Activated CD4-positive, alpha-beta T cell treated with anti-CD3 and anti-CD28 coated beads for 24 hours (primary cell): ENCODE data around the gene CMPK2.

Experiments
- DNase-seq, 2 donors: peaks; one replicate each; pipeline ENCODE4 v3.0.0-alpha.2; 2020; ENCODE audit warnings: low read depth in 2 of 2

CMPK2 gene

DNA sequence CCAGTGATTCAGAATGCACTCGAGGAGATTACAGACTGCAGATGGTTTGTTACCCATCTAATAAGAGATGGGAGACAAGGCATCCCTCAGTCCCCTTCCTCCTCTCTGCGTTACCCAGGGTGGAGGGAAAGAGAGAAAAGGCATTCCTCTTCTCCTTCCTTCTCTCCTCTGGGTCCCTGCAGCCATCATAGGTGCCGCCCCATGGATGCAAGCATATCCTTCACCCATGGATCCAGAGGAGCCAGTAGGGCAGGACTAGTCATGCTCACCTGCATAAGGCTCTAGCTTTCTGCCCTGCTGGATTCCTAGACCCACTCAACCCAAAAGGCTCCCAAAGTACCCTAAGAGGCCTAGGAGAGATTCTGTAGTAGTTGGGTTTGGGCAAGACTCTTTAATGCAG lies 20.4 kb downstream of the CMPK2 start:
- DNase-seq, result no peak

DNA sequence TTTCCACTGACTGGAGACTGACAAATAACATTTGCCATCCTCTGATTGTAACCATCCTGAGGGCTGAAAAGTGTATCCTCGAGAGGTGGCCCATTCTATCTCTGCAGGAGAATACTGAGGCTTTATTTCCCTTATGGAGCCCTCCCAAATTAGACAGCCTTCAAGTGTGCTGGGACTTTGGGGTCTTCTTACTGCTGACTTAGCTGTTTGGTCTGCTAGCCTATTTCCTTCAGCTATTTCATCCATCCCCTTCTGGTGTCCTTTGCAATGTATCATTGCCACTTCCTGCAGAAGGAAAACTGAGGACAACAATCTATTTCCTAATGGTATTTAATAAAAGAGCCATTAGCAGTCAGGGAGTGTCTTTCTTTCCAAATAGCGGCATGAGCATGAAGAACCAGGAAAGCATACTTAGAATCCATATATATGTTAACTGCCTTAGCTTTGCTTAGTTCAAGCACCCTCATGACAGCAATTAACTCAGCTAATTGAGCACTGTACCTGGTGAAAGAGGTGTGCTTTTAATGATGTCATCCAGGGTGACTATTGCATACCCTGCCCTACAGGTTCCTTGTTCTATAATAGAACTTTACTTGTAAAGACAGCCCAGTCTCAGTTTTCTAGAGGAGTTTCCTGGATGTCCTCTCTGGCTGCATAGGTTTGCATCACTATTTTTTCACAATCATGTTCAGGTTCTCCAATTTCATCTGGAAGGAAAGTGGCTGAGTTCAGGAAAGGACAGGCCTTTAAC lies 24.0 kb downstream of the CMPK2 start:
- DNase-seq, result no peak

DNA sequence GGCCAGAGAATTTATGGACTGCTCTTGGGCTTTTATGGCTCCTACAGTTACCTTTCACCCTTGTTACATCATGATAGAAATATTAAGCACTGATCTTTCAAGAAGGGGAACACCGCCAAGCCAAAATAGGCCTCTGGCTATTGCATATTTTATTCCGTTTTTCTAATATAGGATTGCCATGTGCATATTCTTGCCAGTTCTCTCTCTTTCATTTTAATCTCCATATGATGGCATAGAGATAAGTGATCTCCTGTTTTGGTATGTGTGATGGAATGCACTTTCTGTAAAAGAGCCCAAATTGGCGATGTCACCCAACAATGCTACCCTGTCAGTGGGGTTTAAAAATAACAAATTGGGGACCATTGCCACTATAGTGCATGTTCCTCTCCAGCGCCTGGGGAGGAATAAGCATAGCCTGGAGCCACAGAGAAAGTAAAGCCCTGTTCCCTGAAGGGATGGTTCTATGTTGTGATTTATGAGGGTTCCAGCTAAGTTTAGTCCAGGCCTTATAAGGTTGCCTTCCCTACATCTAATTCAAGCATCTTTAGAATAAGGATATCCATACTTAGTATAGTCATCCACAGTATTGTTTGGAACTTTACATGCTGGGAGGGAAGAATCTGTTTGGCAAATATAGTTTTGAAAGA lies 26.9 kb downstream of the CMPK2 start:
- no peak for DNase-seq

DNA sequence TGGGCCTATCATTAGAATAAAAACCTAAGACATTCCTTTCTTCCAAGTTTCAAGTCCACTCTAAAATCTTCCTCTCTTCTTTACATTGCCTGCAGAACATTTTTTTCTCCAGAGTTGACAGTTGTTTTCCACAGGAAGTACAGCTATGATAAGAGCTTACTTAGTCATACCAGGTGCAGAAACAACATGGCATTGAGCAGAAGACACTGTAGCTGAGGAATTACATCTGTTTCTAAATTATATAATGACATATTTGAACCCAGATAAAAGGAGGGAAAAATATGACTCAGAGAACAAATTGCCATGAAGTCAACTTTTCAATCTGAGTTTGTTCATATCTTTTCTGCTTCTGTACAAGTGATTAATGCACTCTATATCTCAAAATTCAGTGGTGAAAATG lies 30.2 kb downstream of the CMPK2 start:
- DNase-seq, result no peak

DNA sequence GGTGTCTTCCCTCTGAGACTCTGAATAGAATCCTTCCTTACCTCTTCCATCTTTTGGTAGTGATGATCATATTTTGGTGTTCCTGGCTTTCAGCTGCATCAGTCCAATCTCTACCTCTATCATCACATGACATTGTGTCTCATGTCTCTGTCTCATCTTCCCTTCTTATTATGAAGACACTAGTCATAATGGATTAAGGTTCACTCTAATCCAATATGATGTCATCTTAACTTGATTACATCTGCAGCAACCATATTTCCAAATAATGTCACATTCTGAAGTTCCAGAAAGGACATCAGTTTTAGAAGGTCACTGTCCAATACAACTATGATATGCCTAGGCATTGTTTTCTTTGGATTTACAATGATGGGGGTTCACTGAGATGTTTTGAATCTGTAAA lies 31.5 kb downstream of the CMPK2 start:
- DNase-seq, result no peak

DNA sequence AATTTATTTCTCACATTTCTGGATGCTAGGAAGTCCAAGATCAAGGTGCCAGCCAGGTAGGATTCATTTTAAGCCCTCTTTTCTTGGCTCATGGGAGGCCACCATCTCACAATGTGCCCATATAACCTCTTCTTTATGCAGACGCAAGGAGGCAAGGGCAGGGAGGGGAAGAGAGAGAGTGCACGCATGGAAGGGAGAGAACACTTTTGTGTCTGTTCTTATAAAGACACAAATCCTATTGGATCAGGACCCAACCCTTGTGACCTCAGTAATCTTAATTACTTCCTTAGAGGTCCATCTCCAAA lies 32.5 kb downstream of the CMPK2 start:
- DNase-seq, result no peak

DNA sequence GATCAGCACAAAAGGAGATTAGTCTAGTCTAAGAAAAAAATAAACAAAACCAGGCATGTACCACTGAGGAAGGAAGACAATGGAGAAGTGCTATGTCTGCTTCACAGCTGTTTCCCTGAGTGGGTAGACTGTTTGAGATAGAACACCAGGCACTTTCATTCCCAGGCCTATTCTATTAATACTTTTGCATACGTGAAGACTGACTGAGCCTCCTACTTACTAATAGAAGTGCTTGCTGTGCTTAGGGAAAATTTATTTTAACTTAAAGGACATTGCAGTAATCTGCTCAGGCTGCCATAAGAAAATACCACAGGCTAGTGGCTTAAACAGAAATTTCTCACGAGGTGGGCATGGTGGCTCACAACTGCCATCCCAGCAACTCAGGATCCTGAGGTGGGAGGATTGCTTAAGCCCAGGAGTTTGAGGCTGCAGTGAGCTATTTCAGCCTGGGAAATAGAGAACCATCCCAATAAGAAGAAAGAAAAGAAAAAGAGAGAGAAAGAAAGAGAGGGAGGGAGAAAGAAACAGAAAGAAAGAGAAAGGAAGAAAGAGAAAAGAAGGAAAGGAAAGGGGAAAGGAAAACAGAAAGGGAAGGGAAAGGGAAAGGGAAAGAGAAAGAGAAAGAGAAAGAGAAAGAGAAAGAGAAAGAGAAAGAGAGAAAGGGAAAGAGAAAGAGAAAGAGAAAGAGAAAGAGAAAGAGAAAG lies 33.0 kb downstream of the CMPK2 start:
- no peak for DNase-seq

DNA sequence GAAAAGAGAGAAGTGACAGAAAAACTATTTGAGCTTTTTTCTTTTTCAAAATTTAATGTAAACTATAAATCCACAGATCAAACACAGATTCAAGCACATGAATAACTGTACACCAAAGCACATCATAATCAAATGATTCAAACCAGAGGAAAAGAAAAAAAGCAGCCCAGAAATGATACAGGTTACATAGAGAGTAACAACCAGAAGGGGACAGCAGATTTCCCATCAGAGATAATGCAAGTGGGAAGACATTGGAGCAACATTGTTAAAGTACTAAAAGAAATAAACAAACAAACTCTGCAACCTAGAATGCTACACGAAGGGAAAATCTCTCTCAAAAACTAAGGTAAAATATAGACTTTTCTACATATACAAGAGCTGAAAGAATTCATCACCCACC lies 34.5 kb downstream of the CMPK2 start:
- DNase-seq, result no peak

DNA sequence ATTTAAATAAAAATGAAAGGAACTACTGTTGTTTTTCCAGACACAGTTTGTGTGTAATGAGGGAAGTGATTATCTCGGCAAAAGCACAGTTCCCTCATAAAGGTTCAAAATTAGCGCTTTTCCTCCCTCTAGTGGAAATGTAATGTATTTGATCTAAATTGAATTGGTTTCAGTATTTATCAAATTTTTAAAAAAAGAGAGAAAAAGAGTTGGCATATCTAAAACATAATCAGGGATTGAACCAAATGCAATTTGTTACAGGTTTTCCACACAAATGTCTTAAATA lies 37.5 kb downstream of the CMPK2 start:
- DNase-seq, result no peak

DNA sequence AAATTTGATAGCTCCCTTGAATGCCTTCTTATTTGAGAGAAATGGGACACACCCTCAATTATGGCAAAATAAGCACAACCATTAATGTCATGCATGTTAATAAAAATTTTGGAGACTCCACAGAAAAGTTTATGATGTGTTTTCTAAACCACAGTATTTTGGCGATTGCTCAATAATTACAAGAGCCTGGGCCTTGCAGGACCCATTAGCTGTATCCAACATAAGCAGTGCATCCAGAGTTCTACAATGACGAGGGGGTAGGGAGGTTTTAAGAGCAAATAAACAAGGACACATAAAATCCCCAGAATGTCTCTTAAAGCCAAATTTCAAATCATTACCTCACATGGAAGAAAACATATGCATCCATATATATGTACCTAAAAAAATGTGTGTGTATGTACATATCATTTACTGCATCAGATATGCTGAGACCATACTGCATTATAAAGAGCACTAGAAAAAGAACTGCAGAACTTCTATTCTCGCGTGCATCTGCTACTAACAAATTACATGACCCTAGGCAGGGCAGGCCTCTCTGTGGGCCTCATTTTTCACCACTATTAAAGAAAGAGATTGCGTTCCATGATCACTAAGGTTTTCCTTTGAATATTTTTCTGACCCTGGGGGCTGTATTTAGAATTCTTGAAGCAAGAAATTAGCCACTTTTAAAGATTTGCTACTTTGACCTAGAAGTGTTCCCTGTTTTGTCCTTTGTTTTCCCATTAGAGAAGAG lies 38.0 kb downstream of the CMPK2 start:
- DNase-seq, result no peak

DNA sequence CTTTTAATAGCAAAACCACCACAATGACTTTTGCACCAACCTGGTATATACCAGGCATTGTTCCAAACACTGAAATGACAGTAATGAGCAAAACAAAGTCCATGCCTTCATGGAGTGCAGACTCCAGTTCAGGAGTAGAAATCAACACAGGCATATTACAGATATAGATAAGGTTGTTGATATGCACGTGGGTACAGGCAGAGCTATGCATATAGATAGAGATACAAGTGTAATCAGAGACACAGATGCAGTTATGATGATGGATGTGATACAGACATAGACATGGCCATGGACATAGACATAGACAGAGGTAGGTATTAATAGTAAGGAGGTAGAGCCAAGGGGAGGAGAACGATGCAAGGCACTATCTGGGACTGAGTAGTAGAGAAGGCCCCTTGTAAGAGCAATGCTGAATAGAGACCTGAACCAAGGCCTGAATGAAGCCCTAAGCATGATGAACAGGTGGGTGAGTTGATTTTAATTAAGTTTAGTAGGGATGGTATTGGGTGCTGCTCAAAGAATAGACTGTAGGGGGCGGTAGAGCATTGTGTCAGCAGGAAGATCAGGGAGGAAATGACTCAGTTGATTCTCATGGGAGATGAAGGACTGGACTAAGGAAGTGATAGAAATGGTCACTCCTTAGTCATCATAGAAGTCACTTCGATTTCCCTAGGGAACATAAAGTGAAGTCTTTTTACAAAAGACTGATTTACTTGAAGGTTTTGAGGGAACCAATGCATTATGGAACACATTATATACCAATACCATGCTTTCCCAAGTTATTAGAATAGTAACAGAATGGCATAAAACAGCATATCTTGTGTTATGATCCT lies 39.4 kb downstream of the CMPK2 start:
- peak; percentile 45 to 47 for DNase-seq

DNA sequence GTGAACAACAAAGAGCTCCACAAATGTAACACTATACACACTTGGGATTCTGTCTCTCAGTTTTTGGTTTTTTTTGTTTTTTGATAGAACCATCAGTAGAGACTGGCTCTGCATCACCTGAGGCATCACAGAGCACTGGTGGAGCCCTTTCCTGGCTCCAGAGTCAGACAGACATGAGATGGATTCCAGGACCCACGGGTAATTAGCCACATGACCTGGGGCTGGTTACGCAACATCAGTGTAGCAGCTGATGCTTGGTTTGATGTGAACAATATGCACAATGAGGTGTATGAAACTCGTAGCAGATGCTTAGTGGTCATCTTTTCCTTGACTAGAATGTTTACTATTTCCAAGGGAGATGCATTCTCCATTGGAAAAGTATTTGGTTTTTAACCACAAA lies 40.7 kb downstream of the CMPK2 start:
- no peak for DNase-seq

DNA sequence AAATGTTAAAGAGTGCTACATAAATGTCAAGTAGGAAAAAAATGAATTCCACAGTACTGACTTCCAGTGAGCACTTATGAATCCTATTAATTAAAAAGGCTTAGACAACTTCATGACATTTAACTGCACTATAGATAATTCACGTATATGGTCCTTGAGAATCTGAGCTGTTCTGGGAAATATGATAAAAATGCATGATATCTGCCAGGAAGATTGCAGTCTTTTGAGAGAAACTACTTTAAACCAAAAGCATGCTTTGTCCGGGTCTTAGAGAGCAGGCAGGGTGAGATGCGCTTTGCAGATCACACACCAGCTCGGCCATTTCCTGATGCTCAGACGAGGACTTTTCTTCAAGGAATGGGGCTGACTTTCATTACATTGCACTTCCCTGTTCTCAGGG lies 42.6 kb downstream of the CMPK2 start:
- DNase-seq, result no peak

DNA sequence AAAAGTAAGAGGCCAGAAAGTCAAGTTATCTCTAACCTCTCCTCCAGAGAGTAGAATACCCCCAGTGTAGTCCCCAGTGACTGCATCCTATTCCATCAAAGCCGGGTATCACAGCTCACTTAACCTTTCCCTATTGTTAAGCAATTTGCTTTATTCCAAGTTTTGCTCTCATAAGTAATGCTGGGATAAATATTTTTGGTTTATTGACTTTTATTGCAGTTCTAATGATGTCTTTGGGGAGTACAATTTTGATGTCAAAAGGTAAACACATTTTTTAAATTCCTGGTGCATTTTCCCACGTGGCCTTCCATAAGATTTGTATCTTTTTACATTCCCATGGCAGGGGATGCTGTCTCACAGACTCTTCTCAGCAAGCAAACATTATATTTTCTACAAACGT lies 43.3 kb downstream of the CMPK2 start:
- no peak for DNase-seq

DNA sequence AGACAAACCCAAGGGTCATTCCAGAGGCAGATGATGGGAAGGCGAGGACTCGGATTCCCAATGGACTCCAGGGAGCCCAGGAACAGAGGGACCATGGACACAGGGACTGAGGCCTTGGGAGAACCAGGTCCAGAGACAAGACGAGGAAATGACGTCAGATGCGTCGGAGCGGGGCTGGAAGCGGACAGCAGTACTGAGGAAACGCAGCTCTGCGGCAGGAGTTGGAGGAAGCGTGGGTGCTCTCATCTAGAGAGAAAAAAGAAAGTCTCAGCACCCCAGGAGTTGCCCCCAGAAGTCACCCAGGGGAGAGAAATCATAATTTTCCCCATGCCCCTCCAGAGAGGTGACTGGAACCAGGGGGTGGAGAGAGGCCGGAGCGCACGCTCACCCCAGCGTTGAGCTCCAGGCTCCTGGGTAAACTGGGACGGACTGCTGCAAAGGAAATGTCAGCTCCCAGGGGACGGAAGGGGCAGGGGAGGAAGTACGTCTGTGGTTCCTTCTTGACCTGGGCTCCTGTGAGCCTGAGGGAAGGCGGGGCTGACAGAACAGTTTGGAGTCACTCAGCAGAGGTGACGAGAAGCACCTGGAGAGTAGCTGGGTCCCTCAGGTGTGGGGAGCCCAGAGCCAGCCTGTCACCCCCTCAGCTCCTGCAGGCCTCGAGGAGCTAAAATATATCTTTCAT lies 44.7 kb downstream of the CMPK2 start:
- DNase-seq, result no peak

DNA sequence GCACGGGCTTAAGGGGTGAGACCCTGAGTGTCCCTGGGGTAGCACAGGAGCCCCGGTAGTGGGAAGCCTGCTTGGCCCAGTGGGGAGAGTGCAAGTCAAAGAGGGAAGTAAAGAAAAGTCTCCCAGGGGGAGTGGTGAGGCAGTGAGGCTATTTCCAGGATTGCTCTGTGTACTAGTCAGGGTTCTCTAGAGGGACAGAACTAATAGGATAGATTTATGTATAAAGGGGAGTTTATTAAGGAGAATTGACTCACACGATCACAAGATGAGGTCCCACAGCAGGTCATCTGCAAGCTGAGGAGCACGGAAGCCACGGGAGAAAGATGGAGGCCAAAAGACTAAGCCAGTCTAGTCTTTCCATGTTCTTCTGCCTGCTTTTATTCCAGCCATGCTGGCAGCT lies 45.5 kb downstream of the CMPK2 start:
- no peak for DNase-seq

DNA sequence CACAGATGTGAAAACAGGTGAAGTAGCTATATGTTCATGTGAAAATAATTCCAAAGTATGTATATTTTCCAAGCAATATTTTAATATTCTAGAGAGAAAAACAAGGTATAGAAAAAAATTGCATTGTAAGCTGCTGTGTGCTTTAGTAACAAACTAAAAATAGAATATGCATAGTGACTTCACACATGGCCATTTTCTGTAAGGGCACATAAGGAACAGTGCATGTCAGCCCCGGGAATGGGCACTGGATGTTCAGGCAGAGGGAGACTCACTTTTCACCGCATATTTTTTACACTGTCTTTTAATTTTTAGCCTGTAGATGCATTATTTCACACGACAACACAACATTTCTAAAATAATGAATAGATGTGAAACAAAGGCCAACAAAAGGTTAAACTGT lies 46.0 kb downstream of the CMPK2 start:
- DNase-seq, result no peak

DNA sequence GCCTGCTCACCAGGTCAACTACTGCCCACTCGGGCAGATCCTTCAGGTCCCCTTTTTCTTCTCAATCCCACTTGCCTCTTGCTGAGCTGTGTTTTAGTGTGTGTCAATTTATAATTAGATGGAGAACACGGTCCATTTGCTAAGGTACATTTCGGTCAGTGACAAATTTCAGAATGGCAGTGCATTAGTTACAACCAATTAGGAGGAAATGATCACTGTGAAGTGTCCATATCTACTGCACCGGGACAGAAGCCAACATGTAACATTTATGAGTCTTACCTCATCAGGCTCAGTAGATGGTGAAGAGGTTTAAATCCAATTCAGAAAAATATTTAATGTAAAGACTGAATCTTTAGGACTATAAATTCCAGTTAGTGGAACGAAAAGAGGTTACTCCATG lies 47.7 kb downstream of the CMPK2 start:
- no peak for DNase-seq

DNA sequence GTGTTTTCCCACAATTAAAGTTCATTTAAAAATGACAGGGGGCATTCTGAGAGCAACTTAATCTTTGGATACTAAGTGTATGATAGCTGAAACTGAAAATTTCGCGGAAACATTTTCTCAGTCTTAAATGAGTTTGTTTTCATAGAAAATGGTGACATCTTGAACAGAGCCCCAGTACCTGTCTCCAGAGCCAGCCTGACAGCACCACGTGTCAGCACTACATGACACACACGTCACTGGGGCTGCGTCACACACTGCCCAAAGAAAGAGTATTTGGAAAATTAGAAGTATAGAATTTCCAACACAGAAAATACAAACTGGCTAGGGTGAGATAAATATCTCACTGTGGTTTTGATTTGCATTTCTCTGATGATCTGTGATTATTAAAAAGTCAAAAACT lies 50.8 kb downstream of the CMPK2 start:
- DNase-seq, result no peak

DNA sequence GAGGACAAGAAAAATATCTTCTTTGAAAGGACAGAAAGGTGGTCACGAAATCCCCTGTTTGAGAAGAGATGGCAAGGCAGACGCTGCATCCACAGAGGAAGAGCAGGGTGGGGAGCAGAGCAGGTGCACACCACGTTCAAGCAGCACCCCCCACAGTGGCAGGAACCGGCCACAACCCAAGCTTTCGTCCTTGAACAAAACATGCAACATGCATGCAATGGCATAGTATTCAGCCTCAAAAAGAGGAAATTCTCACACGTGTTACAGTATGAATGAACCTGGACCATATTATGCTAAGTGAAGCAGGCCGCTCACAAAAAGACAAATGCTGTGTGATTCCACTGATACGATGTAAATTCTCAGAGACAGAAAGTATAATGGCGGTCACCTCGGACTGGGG lies 51.4 kb downstream of the CMPK2 start:
- DNase-seq, result no peak

DNA sequence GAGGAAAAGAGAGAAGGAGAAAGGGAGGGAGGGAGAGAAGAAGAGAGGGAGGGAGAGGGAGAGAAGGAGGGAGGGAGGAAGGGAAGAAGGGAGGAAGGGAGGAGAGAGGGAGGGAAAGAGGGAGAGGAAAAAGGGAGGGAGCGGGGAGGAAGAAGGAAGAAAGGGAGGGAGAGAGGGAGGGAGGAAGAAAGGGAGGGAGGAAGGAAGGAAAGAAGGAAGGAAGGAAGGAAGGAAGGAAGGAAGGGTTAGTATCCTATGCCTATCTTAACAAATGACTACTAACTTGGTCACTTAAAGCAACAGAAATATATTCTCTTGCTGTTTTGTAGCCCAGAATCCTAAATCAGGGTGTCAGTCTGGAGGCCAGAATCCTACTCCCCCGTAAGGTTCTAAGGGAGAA lies 52.1 kb downstream of the CMPK2 start:
- DNase-seq, result no peak
